ENCODE results near the gene CAPZB.
A peak's percentile ranks its signal among the peaks of the same experiment; 100 is the strongest.

CAPZB gene

DNA sequence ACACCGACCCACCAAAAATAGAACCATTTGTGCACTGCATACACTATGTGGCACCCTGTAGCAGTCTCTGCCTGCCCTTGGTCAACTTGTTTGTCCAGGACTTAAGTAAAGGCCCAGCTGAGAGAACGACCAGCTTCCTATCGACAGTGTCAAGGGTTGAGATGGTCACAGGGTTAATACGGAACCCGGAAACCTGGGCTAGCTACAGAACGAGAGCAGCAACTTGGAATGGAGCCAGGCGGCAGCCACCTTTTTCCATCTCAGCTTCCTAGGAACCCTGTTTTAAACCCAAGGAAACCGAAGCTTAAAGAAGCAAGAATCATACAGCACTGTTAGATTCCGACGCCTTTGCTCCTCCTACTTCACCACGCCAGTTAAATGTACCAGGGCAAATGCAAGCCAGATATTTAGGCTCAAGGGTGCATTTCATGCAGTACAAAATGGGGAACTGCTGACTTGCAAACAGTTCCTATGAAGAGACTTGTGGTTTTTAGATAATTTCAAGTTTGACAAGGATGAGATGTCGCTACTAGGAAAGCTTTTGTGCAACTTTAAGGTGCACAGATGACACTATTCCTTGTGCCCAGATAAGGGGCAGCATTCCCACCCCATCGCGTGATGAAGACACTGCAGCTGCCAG, 137.7 kb downstream of the CAPZB start:
- H3K4me3 ChIP-seq (ENCODE audit: low read length) = no peak overlapping the region
- no peak for DNase-seq (ENCODE audit: low read depth, low spot score)

DNA sequence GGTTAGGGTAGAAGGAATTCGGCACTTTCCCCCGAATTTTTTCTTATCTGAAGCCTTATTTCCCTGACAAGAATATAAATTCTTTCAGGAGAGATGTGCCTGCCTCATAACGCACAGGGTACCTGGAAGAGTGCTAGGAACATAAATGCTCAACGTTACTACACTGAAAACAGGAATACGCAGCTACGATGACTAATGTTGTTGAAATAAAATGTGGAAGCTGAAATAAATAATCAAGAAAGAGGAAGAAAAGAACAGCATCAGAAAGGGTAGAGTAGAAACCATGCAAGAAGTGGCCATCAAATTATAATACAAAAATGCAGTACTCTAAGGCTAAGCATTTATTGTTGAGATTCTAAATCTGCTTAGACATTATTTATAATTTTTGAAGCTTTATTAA, 139.3 kb downstream of the CAPZB start:
- H3K4me3 ChIP-seq (ENCODE audit: low read length) = no peak overlapping the region
- DNase-seq (ENCODE audit: low read depth, low spot score) = no peak

DNA sequence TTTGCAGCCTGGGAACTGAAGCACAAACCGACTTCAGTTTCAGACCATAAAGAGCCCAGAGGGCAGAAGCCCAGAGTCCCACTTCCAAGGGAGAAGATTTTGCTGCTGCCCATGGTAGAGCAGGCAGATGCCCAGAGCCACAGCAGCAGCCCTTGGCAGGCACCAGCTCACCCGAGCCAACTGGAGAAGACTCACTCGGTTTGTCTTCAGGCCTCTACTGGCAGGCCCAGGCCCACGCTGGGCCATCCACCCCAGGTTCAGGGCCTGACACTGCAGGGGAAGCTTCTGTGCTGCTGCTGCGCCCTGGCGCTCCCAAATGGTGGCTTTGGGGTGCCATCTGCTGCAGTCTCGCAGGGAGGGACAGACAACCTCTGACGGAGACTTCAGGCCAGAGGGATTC, 139.9 kb downstream of the CAPZB start:
- DNase-seq (ENCODE audit: low read depth, low spot score) = no peak
- H3K4me3 ChIP-seq (ENCODE audit: low read length) = no peak overlapping the region

DNA sequence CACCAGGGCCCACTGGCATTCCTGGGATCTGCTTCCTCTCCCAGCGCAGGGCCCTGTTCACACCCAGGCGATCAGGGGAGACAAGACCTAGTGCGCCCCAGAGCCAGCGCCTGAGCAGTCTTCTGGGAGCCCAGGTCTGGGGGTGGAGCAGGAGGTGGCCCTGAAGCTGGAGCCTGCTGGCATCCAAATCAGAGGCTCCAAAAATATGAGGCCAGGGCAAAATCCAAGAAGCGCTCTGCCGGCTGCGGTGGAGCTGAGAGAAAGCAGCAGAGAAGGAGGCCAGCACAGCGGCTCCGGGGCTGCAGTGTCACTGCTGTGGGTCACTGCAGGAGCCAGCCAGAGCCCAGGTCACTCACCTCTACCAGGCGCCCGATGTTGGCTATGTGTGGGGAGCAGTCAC, 140.5 kb downstream of the CAPZB start:
- DNase-seq (ENCODE audit: low read depth, low spot score) = no peak
- no peak overlapping the region for H3K4me3 ChIP-seq (ENCODE audit: low read length)

DNA sequence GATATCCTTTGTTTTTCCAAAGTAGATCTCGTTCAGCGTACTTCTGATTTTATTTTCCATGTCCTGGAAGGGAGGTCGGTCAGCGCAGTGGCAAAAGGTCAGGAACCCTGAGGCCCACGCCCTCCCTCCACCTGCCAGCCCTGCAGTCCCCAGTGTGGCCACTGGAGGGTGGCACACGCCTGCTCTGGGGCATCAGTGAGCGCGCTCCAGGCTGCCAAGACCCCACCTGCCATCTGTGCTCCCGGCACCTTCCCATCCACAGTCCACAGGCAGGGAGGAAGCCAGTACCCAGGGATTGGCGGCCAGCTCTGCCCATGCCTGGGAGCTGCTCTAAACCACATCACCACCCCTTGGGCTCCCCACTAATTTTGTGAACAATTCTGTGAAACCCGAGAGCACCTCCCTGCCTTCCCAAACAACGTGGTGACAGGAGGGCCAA, 140.9 kb downstream of the CAPZB start:
- DNase-seq (ENCODE audit: low read depth, low spot score) = no peak
- H3K4me3 ChIP-seq (ENCODE audit: low read length) = no peak overlapping the region

DNA sequence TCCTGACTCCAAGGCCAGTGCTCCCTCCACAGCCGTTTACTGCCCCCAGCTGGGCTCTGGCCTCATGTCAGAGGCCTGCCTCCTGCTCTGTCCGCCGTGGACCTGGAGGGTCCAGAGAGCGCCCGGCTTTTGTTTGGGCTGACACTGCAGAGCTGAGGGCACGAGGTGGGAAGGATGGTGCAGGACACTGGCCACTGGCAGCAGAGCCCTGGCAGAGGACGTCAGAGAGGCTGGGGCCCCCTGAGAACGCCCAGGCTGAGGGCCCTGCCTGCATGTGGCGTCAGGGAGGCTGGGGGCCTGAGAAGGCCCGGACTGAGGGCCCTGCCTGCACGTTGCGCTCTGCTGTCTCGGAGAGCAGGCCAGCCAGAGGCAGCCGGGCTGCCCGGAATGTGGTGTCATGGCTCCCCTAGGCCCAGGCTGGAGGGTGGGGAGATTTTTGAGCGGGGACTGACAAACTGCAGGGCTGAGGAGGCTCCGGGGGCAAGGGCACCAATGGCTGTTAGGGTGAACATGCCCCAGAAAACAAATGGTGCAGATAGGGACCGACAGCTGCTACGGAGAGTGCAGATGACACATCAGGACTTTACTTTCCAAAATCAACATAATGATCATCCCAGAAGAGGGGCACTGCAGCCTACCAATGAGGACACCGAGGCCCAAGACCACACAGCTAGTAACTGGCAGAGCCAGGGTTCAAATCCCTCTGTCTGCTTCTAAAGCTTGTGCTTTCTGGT, 141.6 kb downstream of the CAPZB start:
- no peak overlapping the region for H3K4me3 ChIP-seq (ENCODE audit: low read length)
- no peak for DNase-seq (ENCODE audit: low read depth, low spot score)

DNA sequence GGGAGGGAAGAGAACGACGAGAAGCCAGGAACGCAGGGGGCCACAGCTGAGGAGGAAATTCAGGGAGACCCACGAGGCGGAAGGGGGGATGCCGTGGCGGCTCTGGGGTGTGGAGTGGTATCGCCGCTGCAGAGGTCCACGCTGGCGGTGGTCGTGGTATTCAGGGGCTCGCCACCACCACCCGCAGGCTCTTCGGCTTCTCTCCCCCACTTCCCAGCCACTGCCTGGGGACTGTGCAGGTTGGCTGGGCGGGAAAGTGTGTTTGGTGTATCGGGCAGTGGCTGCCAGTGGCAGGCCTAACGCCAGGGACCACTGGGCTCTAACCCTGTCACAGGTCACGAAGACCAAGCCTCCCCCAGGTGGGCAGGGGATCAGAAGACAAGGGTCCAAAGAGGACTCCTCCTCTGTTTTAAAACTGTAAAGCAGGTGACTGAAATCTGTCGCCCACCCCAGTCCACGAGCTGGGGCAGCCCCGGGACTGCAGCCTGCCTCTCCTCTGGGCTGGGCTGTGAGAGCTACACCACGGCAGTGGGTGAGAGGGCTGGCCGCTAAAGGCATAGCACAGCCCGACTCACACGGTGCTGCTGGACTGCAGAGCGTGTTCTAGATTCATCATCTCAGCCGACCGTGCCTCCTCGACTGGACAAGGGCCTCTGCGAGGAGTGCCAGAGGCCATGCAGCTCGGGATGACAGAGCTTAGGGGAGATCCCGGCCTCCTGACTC, 142.3 kb downstream of the CAPZB start:
- no peak for DNase-seq (ENCODE audit: low read depth, low spot score)
- H3K4me3 ChIP-seq (ENCODE audit: low read length) = no peak overlapping the region

DNA sequence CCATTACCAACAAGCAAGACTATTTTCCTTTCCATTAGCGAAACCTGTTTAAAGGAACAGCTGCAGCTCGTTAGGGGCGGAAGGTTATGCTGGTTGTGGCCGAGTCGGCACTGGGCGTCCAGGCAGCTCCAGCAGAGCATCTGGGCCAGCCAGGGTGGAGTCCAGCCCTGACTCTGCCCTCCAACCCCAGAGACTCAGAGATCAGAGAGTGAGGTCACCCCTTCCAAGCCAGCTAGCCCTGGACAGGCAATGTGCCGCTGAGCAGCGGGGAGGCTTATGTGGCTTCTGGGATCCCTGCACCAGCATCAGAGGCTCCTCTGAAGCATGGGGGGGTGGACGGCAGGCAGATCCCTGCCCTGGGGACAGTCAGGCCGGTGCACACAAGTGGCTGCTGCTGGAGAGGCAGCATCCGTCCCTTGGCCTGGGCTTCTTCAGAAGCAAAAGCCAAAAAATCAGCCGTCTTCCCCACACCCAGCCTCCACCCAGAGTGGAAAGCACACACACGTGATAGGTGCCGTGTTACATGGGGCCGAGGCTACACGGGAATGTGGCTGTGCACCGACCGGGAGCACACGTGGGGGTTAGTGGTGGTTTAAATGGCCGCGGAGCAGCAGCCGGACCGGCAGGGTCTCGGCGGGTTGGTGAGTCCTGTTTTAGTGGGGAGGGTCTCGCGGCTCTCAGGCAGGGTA, 143.1 kb downstream of the CAPZB start:
- DNase-seq (ENCODE audit: low read depth, low spot score) = no peak
- H3K4me3 ChIP-seq (ENCODE audit: low read length) = no peak overlapping the region

DNA sequence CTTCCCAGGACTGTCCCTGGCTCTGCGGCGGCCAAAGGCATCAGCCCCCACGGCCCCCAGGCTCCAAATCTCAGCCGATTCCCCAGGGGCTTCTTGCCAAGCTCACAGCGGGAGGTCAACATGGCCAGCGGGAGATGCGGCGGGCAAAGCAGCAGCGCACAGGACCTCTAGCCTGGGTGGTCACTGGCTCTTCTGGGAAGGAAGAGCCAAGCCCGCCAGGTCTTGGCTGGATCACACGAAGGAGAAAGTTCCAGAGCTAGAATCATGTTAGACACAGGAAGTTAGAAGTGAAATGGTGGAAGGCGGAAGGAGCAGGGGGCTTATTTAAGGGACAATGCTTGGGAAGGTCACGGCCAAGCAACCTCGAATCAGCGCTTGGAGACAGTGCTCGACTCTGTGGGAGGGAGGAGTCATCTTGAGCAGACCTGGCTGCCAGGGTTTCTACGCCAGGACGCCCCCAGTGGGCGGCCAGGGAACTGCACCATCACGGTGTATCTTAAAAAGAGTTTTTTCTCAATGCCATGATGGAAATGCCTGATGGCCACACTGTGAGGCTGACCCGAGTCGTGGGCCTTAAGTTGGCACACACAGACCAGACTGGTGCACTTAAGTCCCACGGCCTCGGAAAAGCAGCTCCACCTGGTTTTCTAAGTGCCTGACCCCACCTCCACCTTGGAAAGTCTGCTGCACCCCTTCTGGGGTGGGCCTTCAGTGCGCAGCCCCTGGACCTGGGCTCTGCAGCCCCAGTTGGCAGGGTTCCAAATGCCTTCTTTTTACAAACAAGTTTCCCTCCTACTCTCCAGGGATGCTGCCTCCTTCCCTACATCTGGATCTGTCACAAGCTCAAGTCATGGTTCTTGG, 143.9 kb downstream of the CAPZB start:
- DNase-seq (ENCODE audit: low read depth, low spot score) = peak; percentile 64
- H3K4me3 ChIP-seq (ENCODE audit: low read length) = no peak overlapping the region

DNA sequence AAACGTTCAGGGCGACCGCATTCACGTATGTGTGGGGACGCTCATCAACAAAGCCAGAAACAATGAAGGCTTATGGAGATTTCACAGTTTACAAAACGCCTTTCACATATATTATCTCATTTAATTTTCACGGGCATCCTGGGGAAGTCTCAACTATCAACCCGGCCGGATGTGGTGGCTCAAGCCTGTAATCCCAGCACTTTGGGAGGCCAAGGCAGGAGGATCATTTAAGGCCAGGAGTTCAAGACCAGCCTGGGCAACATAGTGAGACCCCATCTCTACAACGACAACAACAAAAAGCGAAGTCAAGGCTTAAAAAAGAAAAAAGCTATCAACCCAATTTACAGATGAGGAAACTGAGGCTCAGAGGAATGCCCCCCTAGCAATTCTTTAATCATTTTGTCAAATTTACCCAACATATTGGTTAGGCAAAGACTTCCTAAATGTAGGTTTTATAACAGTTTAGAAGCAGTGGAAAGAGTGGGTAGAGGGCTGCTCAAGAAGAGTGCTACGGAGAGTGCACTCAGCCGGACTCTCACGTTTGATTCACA, 144.9 kb downstream of the CAPZB start:
- no peak overlapping the region for H3K4me3 ChIP-seq (ENCODE audit: low read length)
- DNase-seq (ENCODE audit: low read depth, low spot score) = no peak

DNA sequence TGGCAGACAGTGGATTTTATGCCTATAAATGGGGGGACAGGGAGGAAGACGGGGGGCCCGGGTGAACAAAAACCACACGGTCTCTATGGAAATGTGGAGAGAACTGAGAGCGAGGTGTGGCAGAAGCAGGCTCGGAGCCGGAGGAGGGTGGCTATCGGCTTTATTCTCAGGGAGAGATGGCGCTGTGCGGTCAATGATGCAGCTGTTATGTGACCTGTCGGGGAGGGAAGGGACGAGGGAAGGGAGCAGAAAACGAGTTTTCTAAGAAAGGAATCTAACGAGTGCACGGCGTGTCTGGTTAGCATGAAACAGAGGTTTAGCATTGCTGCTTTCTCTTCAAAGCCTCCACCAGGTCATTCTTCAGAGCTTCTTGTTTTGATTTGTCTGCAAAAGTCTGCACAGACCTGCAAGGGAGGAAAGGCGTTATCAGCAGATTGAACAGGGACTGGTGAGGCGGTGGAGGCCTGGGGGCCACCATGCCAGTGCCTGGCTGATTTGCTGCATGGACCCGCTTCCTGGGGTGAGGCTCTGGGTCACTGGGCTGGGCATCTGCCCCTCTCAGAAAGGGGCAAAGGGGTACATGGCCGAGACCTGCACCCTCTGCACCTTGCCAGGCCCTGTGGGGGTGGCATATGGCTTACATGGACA, 146.0 kb downstream of the CAPZB start:
- DNase-seq (ENCODE audit: low read depth, low spot score) = no peak
- no peak overlapping the region for H3K4me3 ChIP-seq (ENCODE audit: low read length)

DNA sequence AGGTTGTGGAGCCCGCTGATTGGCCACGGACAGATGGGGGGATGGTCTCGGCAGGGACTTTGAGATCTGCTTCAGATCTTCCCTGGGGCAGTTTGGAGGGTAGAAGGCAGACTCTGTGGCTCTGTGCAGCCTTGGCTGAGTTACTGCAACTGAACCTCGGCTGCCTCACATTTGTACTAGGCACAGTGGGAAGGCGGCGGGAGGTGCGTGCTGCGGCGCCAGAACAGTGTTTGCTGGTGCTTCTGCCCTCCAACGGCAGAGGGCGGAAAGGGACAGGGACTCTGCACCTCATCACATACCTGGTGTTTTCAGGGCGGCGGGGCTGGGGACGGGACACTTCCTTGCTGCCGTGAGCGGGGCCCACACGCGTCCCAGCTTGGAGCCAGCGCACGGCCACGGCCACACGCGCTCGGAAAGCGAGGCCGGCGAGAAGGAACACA, 147.0 kb downstream of the CAPZB start:
- DNase-seq (ENCODE audit: low read depth, low spot score) = no peak
- H3K4me3 ChIP-seq (ENCODE audit: low read length) = no peak overlapping the region

DNA sequence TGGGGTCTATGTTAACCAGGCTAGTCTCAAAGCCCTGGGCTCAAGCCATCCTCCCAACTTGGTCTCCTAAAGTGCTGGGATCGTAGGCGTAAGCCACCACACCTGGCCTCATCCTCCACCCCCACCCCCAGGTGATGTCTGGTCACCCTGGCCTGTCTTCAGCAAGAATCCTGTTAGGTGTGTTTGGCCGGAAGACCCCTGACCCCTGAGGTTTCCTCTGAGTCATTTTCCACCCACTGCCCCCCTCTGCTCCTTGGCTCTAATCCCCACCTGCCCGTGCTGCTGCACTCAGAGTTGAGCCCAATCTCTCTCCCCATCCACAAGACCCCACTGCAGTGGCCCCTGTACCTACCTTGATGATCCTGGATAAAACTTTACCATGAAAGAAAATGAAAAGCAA, 148.1 kb downstream of the CAPZB start:
- no peak overlapping the region for H3K4me3 ChIP-seq (ENCODE audit: low read length)
- no peak for DNase-seq (ENCODE audit: low read depth, low spot score)

DNA sequence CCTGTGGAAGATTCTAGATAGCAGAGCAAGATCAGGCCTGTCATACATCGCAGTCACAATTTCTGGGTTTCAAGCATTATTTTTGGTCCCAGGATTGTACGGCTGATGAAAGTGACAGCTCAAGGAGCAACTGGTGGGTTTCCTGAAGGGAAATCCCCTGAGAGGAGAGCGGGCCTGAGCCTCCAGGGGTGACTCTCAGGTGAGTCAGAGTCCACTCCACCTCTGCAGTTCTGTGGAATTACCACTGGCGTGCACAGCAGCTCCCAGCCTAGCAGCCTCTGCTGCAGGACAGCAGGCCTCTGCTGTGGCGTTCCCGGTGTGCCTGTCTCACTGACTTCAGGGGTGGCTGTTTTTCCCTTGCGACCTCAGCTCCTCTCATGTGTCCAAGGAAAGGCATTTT, 148.8 kb downstream of the CAPZB start:
- no peak for DNase-seq (ENCODE audit: low read depth, low spot score)
- H3K4me3 ChIP-seq (ENCODE audit: low read length) = no peak overlapping the region

DNA sequence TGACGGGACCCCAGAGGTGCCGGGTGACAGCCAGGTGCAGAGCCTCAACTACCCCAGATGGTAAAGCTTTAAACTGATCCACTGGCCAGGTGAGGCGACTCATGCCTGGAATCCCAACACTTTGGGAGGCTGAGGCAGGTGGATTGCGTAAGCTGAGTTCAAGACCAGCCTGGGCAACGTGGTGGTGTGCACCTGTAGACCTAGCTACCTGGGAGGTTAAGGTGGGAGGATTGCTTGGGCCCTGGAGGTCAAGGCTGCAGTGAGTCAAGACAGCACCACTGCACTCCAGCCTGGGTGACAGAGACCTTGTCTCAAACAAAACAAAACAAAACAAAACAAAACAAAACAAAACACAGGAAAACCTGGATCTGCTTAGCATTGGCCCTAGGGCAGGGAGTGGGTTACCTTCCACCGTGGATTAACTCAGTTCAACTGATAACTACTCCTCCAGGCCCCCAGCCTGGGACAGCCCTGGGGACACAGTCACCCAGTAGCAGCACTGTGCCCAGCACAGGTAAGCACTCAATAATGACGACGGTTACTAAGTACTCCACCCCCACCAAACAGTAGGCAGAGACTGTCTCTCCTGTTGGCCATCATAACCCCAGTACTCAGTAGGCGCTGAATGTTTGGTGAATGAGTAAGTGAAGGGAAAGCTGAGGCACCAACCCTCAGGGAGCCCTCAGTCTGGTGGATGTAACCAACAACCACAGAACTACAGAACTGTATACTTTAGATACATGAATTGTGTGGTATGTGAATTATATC, 151.6 kb downstream of the CAPZB start:
- no peak overlapping the region for H3K4me3 ChIP-seq (ENCODE audit: low read length)
- DNase-seq (ENCODE audit: low read depth, low spot score) = no peak

DNA sequence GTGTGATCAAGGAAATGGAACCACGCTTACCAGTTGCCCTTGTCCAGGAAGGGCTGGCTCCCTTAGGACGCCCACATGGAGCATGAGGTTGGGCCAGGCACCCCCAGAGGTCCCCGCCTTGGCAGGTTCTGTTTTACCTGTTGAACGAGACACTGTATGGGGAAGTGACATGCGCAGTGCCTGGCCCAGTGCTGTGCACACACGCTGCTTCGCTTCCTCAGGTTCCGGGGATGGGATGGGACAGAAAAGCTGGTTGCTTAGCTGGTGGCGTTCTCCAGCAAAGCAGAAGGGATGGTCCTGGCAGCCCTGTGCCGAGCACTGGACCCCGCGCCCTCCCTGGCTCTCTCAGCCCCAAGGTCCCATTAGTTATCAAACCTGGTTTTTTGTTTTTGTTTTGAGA, 152.5 kb downstream of the CAPZB start:
- no peak overlapping the region for H3K4me3 ChIP-seq (ENCODE audit: low read length)
- no peak for DNase-seq (ENCODE audit: low read depth, low spot score)

DNA sequence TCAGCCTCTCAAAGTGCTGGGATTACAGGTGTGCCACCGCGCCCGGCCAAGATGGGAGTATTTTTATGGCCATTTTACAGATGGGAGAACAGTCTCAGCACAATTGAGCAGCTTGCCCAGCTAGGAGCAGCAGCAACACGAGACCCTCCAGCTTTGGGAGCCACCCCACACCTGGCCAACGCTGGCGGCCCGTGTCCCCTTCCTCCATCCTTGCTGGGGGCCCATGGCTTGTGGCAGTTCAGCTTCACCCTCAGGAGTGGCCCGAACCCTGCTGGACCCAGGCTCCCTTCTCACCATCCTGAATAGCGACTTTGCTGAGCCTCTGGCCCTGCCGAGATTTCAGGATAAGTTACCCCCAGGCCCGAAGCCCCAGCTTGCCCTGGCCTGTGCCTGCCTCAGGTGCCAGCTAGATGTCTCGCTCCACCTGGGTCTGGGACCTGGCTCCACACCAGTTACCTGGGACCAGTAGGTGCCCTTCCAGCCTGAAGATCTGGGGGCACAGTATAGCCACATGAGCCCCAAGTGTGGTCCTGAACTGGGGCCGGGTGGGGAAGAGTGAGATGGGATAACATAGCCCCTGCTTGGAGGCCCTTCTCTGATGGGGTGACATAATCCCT, 154.0 kb downstream of the CAPZB start:
- DNase-seq (ENCODE audit: low read depth, low spot score) = no peak
- H3K4me3 ChIP-seq (ENCODE audit: low read length) = no peak overlapping the region
